ACHN (cell line): ENCODE data around the gene C9orf72.

Experiments used
- DNase-seq: peaks from one replicate; pipeline ENCODE4 v3.0.0-alpha.2; 2015
- in situ Hi-C: cut with HindIII; loops from 2 replicates; pipeline ENCODE4 v1.10.0; 2017; ENCODE audit warnings: low sequenced_read_pairs, low pct_ligation_motif_present, low pct_unique_long_range_greater_than_20kb

The C9orf72 gene

DNA sequence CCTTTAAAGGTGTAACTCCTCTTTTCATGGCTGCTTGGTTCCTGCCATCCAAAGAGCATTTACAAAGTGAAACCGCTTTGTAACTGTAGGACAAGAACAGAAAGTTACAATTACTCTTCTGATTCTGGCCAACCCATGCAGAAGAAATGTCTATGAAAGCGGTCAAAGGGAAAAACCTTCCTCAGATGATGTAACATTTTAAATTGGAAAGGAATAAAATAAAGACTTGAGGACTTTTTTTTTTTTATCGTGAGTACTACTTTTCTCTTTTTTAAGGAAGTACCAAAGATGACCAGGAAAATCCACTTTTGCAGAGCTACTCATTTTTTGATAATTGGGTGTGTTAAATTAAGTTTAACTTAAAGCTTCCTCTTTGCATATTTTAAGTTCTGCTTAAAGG lies 13.0 kb upstream of the C9orf72 start:
- in situ Hi-C loops = no loop called here
- DNase-seq = peak; percentile 13

DNA sequence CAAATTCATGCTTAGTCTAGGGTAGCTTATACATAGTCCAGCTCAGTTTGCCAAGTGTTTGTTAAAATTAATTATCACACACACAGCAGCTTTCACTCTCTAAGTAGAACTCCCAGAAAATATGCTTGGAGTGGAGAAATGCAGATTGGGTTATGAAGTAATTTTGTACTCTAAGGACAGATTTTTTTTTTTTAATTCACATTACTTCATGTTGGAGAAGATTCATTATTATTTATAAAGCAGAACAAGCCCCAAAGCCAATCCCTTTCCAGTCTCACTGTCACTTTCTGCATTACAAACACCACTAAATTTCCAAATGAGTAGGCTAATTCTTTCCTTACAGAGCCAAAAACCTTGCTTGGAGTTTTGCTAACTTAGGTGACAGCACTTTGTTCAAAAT lies 11.7 kb upstream of the C9orf72 start:
- in situ Hi-C loops = no loop called here
- no peak for DNase-seq

GRCh38 chr9:27582794-27583193 lies 9.5 kb upstream of the C9orf72 start:
- no peak for DNase-seq

DNA sequence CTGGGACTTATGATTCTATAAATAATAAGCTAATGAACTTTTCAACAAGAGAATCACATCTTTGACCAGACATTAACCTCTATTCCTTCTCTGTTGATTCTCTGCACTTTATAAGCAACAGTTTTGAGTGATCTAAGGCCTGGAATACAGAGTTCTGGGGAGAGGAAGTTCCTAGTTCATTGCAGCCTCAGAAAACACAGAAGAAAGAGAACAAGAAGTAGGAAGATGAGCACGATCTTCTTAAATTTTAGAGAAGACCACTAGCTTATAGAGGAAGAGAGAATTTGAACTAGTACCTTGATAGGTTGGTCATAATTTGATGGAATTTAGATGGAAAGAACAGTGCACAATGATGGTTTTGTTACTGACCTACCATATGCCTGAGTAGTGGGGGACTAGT lies 8.5 kb upstream of the C9orf72 start:
- in situ Hi-C loops = no loop called here
- DNase-seq = no peak

More at GRCh38 chr9:27582794-27583193, 9.5 kb upstream of the C9orf72 start:
- in situ Hi-C loops = no loop called here

- DNase-seq = peak; percentile 98
- in situ Hi-C loops = no loop called here
These were observed 631 bp upstream of the C9orf72 start for GRCh38 chr9:27573634-27574590.

DNA sequence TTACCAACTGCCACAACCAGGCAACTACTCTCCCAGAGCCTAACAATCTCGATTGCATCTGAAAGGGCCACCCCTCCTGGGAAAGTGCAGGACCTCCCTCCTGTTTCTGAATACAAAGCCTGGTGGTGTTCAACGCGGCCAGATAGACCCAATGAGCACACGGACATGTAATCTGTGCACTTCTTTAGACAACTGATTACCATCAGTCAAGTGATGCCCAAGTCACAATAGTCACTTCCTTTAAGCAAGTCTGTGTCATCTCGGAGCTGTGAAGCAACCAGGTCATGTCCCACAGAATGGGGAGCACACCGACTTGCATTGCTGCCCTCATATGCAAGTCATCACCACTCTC lies 739 bp downstream of the C9orf72 start:
- peak; percentile 31 for DNase-seq
- in situ Hi-C loops = no loop called here

DNA sequence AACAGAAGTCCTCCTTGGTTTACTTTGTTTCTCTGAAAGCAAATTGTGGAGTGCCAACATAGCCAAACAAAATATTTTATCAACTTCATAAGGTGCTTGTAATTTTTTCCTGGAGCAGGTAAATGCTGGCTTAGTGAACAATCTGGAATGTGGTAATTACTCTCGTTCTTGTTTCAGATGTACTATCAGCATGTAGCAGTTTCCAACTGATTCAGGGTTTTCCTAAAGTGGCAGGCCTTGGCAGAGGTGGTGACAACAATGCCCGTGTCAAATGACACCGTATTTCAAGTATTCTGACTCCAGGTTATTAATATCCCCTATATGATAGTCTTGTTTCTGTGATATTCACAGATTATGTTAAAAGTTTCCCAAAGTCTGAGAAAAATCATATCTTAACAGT lies 1.2 kb downstream of the C9orf72 start:
- in situ Hi-C loops = no loop called here
- DNase-seq = no peak

DNA sequence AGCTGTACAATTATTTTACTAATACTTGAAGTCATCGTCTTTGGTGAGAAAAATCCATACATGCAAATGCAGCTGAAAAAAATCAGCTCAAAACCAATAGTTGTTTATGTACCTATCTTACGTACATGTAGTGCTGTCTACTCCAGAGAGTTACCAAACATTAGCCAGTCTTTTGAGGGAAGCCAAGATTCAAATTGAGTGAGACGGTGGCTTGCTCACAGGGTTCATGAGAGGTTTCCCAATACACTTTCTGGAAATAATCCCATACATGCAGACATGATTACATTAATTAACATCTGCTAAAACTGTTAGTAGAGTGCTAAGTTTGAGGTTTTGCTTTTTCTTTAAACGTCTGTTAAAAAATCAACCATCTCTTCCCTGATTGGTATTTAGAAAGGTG lies 2.3 kb downstream of the C9orf72 start:
- no peak for DNase-seq
- in situ Hi-C loops = no loop called here

- in situ Hi-C loops = no loop called here
- DNase-seq = no peak
These were observed 3.9 kb downstream of the C9orf72 start for GRCh38 chr9:27569406-27569805.

- in situ Hi-C loops = no loop called here
- DNase-seq = no peak
These were observed 7.2 kb downstream of the C9orf72 start for GRCh38 chr9:27566118-27566517.

GRCh38 chr9:27565696-27566095 lies 7.6 kb downstream of the C9orf72 start:
- DNase-seq = no peak
- in situ Hi-C loops = no loop called here

DNA sequence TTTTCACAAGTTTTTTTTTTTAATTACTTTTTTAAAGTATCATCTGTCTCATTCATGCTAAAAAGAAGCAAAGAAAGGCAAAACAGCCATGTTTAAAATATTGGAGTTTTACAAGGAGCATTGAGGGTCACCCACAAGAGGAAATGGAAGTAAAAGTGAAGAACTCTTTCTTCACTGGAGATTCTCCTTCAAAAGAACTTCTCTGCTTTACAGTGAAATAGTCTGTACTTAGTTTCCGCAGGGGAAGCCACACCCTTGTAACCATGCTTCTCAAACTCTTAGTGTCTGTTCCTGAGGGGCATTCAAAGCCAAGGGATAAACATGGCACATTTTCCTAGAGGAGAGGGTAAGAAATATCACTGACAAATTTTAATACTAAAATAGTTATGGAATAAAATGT lies 8.6 kb downstream of the C9orf72 start:
- no peak for DNase-seq
- in situ Hi-C loops = no loop called here

DNA sequence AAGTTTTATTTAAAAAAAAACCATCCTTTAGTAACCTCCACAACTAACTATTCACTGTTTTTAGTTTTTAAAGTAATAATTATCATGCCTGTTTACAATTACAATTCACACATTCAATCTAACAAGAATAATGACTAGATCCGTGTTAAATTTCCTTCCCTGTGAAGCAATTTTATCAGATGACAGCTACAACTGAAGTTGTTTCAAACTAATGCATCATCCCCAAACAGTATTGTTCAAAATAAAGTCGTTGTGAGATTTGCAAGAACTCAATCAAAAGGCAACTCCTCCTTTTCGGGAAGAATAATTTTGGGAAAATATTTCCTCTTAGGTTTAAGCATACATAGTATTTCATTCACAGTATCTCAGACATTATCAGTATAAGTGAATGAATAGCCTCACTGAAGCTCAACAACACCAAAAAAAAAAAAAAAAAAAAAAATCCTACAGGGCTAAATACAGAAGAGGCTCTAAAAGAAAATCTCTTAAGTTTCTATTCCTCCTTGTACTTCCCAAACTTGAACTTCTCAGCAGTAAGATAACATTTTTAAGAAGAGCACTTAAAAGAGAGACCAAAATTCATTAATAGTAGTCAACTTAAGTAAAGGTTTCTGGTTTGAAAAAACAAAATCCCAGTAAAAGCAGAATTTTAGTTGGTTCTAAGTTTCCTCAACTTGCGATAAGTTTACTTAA lies 9.4 kb downstream of the C9orf72 start:
- no peak for DNase-seq
- in situ Hi-C loops = no loop called here

GRCh38 chr9:27561685-27562084 lies 11.6 kb downstream of the C9orf72 start:
- in situ Hi-C loops = no loop called here
- no peak for DNase-seq

GRCh38 chr9:27560457-27560856 lies 12.8 kb downstream of the C9orf72 start:
- in situ Hi-C loops = no loop called here
- DNase-seq = no peak

DNA sequence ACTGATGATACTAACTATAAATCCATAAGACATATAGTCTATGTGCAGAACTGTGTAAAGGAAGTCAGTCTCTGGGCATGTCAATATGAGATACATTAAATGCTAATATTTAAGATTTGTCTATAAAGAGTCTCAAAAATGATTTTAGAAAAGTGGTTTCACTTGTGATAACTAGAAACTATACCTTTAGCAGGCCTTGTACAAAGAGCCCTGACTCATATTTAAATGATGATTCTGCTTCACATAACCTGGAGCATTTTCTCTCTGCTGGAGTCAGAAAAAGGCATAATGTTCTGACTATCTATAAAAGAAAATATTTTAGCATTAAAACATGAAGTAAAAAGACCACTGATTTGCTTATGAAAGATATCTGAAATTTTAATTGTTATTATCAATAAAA lies 15.0 kb downstream of the C9orf72 start:
- in situ Hi-C loops = no loop called here
- DNase-seq = no peak

DNA sequence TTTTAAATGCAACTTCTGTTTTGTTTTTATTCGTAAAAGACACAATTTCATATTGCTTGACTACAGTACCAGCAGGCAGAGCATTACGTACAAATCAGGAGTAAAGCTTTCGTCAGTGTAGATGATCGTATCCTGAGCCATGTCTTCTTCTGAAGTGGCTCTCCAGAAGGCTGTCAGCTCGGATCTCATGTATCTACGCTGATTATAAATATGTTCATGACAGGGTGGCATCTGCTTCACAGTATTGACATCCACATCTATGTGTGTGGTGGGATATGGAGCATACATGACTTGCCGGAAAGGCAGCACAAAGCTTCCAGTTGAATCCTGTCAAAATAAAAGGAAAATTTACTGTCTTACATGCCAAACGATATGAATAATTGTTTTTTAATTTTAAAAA lies 16.8 kb downstream of the C9orf72 start:
- in situ Hi-C loops = no loop called here
- no peak for DNase-seq

GRCh38 chr9:27554712-27555111 lies 18.6 kb downstream of the C9orf72 start:
- in situ Hi-C loops = no loop called here
- DNase-seq = no peak

- DNase-seq = no peak
- in situ Hi-C loops = loop anchor here (25.0 kb wide), 1 partner anchor 212 kb away; no protein-coding TSS in a partner anchor
These were observed 24.0 kb downstream of the C9orf72 start for GRCh38 chr9:27549196-27549755.
